DND-41 (cell line): ENCODE measurements around the gene NPY.

Experiments
- EZH2 ChIP-seq: IDR thresholded peaks from 3 replicates; pipeline ENCODE4 v1.6.1; 2012; ENCODE audit warnings: borderline replicate concordance, low read depth, mild to moderate bottlenecking, moderate library complexity, low read length, inconsistent platforms; ENCODE audit not compliant: severe bottlenecking
- TF ChIP-seq, protein P1 (sequence below): IDR thresholded peaks from 2 replicates; pipeline ENCODE4 v1.5.1; 2012; ENCODE audit warnings: borderline replicate concordance, low read length, moderate library complexity, mild to moderate bottlenecking; ENCODE audit not compliant: poor library complexity, severe bottlenecking; ENCODE audit errors: extremely low read depth

DNA sequence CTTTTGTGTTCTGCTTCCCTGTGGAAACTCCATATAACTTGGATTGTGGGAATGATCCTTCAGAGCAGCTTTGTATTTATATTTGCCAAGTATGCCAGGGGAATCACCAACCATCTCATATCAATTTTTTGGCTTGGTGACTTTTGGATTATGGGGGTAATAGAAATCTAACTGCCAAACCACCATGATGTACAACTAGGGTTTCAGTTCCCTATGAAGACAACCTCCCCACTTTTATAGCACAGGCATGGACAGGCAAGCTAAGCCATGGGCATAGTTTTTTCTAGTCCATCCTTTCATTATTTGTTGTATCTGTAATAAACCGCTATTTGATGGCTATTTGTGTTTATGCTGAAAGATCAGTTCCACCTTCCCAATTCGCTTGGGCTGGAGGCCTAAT, 17.7 kb downstream of the NPY start:
- TF ChIP-seq, protein P1, sequence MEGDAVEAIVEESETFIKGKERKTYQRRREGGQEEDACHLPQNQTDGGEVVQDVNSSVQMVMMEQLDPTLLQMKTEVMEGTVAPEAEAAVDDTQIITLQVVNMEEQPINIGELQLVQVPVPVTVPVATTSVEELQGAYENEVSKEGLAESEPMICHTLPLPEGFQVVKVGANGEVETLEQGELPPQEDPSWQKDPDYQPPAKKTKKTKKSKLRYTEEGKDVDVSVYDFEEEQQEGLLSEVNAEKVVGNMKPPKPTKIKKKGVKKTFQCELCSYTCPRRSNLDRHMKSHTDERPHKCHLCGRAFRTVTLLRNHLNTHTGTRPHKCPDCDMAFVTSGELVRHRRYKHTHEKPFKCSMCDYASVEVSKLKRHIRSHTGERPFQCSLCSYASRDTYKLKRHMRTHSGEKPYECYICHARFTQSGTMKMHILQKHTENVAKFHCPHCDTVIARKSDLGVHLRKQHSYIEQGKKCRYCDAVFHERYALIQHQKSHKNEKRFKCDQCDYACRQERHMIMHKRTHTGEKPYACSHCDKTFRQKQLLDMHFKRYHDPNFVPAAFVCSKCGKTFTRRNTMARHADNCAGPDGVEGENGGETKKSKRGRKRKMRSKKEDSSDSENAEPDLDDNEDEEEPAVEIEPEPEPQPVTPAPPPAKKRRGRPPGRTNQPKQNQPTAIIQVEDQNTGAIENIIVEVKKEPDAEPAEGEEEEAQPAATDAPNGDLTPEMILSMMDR = no peak
- TF ChIP-seq EZH2 = no peak
